GM12875 (cell line): ENCODE data around the gene C2CD3.
A peak's percentile ranks its signal among the peaks of the same experiment; 100 is the strongest.

ENCODE experiments used
- H3K4me3 ChIP-seq: one replicate; pipeline ENCODE4 v1.5.1; 2011; ENCODE audit warnings: low read depth, low read length, control low read depth
- TF ChIP-seq, protein P1 (sequence below): IDR thresholded peaks from 2 replicates; pipeline ENCODE4 v1.5.1; 2011; ENCODE audit warnings: low read depth, mild to moderate bottlenecking, control low read depth, inconsistent platforms, low read length, moderate library complexity, borderline replicate concordance; ENCODE audit not compliant: insufficient read depth

The C2CD3 gene

DNA sequence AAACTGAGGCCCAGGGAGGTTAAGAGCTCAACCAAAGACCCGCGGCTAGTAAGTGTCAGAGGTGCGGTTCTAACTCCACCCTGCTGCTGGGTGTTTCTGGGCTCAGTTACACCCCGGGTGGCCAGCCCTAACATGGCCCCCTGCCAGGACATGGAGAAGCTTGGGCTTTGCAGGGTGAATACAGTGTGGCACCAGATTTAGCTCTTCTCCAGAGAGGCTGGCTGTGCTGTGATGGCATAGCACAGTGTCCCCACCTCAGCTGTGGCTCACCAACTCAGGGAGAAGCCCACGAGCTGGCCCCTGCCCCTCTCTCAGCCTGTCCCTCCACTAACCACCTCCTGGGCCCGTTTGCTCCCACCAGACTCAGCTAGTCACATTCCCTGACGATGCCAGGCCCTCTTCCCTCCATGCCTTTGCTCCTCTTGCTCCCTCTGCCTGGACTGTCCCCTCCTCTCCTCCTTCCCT, 168.9 kb downstream of the C2CD3 start:
- H3K4me3 ChIP-seq: no peak overlapping the region
- TF ChIP-seq, protein P1, sequence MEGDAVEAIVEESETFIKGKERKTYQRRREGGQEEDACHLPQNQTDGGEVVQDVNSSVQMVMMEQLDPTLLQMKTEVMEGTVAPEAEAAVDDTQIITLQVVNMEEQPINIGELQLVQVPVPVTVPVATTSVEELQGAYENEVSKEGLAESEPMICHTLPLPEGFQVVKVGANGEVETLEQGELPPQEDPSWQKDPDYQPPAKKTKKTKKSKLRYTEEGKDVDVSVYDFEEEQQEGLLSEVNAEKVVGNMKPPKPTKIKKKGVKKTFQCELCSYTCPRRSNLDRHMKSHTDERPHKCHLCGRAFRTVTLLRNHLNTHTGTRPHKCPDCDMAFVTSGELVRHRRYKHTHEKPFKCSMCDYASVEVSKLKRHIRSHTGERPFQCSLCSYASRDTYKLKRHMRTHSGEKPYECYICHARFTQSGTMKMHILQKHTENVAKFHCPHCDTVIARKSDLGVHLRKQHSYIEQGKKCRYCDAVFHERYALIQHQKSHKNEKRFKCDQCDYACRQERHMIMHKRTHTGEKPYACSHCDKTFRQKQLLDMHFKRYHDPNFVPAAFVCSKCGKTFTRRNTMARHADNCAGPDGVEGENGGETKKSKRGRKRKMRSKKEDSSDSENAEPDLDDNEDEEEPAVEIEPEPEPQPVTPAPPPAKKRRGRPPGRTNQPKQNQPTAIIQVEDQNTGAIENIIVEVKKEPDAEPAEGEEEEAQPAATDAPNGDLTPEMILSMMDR: no peak

DNA sequence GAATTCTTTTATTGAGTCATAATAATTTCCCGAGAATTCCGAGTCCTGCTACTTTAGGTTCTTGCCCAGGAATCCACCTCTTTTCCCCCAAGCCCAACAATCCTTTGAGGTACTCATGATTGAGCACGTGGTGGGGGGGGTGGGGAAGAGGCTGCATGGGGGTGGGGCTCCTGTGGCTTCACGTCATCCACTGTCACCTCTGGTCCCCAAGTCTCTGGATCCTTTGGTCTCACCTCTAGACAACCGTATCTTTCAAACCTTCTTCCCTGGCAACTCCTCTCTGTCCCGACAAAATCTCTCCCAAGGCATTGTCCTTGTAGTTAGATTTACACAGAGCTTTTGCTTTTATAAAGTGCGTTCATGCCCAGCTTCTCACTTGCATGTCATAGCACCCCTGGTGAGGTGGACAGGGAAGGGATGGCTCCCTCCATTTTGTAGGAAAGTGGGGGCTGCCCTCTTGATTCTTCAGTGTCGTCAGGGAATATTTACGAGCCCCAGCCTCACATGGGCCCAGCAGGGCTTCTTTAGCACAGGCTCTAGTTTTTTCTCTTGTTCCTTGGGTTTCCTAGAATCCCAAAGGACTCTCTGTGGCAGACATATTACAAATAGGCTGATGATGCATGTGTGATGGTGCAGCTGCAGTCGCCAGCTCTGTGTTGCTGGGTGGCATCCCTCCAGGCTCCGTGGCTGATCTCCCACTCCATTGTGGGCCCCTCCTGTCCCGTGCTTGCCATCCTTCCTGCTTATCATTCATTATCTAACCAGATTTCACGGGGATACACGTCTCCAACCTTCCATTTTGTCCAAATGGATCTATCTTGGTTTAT, 170.3 kb downstream of the C2CD3 start:
- no peak overlapping the region for H3K4me3 ChIP-seq
- TF ChIP-seq, protein P1: no peak

DNA sequence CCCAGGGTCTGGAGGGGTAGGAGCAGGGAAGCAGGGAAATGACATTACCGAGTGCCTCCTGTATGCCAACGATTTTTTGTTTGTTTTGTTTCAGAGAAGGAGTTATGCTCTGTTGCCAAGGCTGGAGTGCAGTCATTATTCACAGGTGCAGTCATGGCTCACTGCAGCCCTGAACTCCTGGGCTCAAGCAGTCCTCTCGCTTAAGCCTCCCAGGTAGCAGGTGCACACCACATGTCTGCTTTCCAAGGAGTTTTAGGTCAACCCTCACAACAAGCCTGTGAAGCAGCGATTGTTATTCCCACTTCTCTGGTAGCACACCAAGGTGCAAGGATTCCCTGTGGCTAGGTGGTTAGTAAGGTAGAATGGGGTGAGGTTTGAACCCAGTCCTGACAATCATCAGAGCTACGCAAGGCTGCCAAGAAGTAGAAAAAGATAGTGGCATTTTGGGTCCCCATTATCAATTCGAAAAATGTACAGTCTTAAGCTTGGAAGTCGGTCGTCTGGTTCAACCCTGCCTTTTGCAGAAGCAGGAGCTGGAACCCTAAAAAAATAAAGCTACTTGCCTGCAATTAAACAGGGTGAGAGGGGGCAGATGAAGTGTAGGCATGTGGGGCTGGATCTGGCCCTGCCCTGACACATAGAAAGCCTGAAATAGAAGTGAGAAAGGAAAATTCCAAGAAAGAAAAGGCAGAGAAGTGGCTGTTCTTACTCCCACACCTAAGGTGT, 171.1 kb downstream of the C2CD3 start:
- H3K4me3 ChIP-seq: no peak overlapping the region
- TF ChIP-seq, protein P1: no peak

DNA sequence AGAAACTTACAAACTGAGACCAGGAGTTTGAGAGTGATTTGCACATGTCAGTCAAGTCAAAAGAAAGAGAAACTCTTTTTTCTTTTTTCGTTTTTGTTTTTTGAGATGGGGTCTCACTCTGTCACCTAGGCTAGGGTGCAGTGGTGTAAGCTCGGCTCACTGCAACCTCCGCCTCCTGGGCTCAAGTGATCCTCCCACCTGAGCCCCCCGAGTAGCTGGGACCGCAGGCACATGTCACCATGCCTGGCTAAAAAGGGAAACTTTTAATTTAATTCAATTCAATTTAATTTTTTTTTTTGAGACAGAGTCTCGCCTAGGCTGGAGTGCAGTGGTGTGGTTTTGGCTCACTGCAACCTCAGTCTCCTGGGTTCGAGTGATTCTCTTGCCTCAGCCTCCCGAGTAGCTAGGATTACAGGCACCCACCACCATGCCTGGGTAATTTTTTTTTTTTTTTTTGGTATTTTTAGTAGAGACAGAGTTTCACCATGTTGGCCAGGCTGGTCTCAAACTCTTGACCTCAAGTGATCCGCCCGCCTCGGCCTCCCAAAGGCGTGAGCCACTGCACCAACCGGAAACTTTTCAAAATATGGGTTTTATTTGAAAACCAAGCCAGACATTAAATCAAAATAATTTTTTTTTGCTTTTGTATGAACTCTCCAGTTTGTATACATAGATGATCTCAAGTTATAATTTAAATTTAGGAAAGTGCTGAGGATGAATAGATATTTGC, 171.8 kb downstream of the C2CD3 start:
- H3K4me3 ChIP-seq: no peak overlapping the region
- TF ChIP-seq, protein P1: no peak

DNA sequence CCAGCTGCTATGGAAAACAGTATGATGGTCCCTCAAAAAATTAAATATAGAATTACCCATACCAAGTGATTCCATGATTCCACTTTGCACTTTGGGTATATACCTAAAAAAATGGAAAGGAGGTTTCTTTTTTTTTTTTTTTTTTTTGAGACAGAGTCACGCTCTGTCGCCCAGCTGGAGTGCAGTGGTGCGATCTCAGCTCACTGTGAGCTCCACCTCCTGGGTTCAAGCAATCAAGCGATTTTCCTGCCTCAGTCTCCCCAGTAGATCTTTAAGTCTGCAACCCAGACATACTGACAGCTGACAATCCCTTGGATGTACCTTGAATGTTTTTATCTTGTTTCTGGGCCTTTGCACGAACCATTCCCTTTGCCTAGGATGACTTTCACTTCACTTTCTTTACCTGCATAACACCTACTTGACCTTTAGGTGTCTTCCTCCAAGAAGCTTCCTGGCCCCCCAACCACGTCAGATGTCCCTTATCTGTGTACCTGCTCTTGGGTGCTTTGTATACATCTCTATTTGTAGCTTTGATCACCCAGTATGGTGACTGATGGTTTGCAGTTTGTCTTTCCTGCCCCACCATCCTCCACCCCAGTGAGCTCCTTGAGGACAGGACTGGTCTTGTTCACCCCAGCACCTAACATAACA, 173.6 kb downstream of the C2CD3 start:
- no peak overlapping the region for H3K4me3 ChIP-seq
- TF ChIP-seq, protein P1: peak; percentile 23; the same call in 1 of the 2 replicates

DNA sequence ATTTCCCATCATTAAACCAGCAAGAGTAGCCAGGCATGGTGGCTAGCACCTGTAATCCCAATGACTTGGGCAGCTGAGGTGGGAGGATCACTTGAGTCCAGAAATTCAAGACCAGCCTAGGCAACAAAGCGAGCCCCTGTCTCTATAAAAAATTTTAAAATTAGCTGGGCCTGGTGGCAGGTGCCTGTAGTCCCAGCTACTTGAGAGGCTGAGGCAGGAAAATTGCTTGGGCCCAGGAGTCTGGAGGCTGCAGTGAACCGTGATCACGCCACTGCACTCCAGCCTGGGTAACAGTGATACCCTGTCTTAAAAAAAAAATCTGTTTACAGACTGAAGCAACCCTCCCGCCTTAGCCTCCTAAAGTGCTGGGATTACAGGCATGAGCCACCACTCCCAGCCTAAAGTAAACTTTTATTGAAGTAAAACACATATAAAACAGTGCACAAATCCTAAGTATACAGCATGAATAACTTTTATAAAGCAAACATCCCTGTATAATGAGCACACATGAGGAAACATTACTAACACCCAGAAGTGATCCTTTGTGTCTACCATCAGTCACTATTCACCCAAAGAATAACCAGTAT, 174.5 kb downstream of the C2CD3 start:
- TF ChIP-seq, protein P1: no peak

More for the DNA sequence above, 174.5 kb downstream of the C2CD3 start:
- no peak overlapping the region for H3K4me3 ChIP-seq
